Small intestine (tissue), 7 donors: Measurements from ENCODE around the gene CCDC18. TPM values are rescaled to one million over a fixed set of nuclear protein-coding genes. Genes with fewer than 3 reads are reported as not detected.
"Not testable (repeated sequence)": the region's sequence is repeated elsewhere in the genome, so short reads cannot be mapped to it uniquely, and the experiment has no call there.

Source experiments
- DNase-seq, 2 donors: peaks; one replicate each; pipeline versions ENCODE4 v3.0.0 to v3.0.0-alpha.2; 2013
- FAIRE-seq: peaks from 2 replicates; lab custom pipeline; 2012; peaks lifted over from hg19 to GRCh38; lab: Jason Lieb, UNC
- H3K27ac ChIP-seq, 3 donors: one replicate each; pipeline ENCODE4 v1.5.1; 2013; ENCODE audit warnings: low read length in 2 of 3, mild to moderate bottlenecking in 2 of 3, control low read depth in 1 of 3, inconsistent platforms in 1 of 3, low read depth in 1 of 3, moderate library complexity in 1 of 3
- H3K27me3 ChIP-seq, 3 donors: one replicate each; pipeline ENCODE4 v1.6.1; 2013; ENCODE audit warnings: low read length in 3 of 3, inconsistent platforms in 1 of 3; ENCODE audit not compliant: control insufficient read depth in 3 of 3, insufficient read depth in 3 of 3
- H3K36me3 ChIP-seq, 3 donors: one replicate each; pipeline ENCODE4 v1.6.1; 2013; ENCODE audit warnings: low read length in 3 of 3, inconsistent platforms in 1 of 3, low read depth in 1 of 3, mild to moderate bottlenecking in 1 of 3, moderate library complexity in 1 of 3; ENCODE audit not compliant: control insufficient read depth in 3 of 3, insufficient read depth in 2 of 3
- H3K4me1 ChIP-seq, 3 donors: one replicate each; pipeline ENCODE4 v1.6.1; 2013; ENCODE audit warnings: low read length in 2 of 3, inconsistent platforms in 1 of 3, low read depth in 1 of 3, mild to moderate bottlenecking in 1 of 3, moderate library complexity in 1 of 3; ENCODE audit not compliant: control insufficient read depth in 3 of 3, insufficient read depth in 2 of 3
- H3K4me3 ChIP-seq, 3 donors: one replicate each; pipeline ENCODE4 v1.5.1; 2013; ENCODE audit warnings: low read length in 3 of 3, control low read depth in 1 of 3, inconsistent platforms in 1 of 3, low read depth in 1 of 3, mild to moderate bottlenecking in 1 of 3, moderate library complexity in 1 of 3
- H3K9me3 ChIP-seq, 2 donors: one replicate each; pipeline ENCODE4 v1.6.1; 2013; ENCODE audit warnings: low read depth in 1 of 2, low read length in 1 of 2; ENCODE audit not compliant: control insufficient read depth in 2 of 2, insufficient read depth in 1 of 2
- WGBS, 3 donors: extraction: QIAGEN DNeasy Blood & Tissue Kit; methylation state at CpG; one replicate each; pipeline ENCODE4 v1.1.7; 2013; 5-methylcytosine and 5-hydroxymethylcytosine counted together
- polyA plus RNA-seq, 4 donors: library from polyadenylated mRNA; stranded (reverse) in 3 of 4; unstranded in 1 of 4; fragments of 200-250 nt in 3 of 4; fragments of 120-200 nt in 1 of 4; gene quantifications; one replicate each; pipeline versions ENCODE4 v1.2.1 to v1.2.3, GENCODE V29; 2013
- donor health status: healthy with polysubstance abuse.
- donor health status: control.
- donor health status: control.
- donor health status: Bipolar disorder and iron deficiency.
- donor health status: healthy.

Gene CCDC18
- polyA plus RNA-seq, 4 donors: 1.4 to 6.4 (median 4.3) TPM

DNA sequence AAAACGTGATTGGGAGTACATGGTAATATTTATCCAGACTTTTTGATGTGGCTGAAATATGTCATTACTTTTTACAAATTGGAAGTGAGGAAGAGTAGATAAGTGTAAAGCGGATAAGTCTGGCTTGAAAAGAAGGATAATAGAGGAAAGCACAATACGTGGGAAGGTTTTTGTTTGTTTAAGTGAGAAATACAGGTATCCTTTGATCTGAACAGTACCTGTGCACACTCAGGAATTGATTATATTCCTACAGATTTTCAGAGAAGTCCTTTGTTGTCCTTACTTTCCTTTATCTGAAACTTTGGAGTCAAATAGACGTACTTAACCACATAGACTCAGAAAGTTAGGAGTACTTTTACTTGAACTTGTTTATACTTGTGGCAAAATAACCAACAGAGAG is 20.2 kb downstream of the CCDC18 start:
- H3K36me3 ChIP-seq: peaks cover 0 to 14% (median 0%) of the 10 kb centered on the region in 3 donors
- no peaks in the 10 kb centered on the region for H3K4me1 ChIP-seq
- DNase-seq: no peak
- no peaks in the 10 kb centered on the region for H3K9me3 ChIP-seq
- H3K27me3 ChIP-seq: no peaks in the 10 kb centered on the region
- WGBS, 3 donors: 87 to 89% (median 88%) methylated on average over 4 of the region's 4 CpGs
- no peak overlapping the region for H3K27ac ChIP-seq
- H3K4me3 ChIP-seq: no peak overlapping the region
- FAIRE-seq: no peak

DNA sequence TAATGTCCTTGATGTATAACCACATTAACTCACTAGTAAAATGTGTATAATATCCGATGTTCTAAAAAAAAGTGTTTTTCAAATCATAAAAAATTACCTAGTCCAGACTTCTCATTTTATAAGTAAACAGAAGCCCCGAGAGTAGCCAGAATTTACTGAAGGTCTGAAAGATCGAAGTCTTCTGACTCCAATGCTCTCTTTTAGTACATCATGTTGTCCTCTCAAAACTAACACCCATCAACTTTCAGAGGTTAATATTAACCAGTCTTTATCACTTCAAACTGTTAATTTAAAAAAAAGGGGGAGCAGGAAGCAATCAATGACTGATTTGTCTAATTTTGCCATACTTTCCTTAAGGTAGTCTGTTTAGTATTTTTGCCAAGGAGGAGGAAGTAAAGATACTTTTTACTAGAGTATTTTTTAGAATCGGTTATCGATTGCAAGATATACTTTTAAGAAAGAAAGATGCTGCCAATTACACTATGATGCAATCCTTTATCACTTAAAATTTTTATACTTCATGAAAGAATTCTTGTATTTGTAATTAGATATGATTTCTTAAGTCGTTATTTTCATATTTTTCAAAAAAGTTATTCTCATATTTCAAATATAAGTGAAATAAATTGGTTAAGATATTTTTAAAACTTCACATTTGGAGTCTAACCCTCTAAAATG is 25.5 kb downstream of the CCDC18 start:
- Histone ChIP-seq H3K27ac (no peak overlapping the region), H3K27me3 (no peaks in the 10 kb centered on the region), H3K9me3 (no peaks in the 10 kb centered on the region), H3K4me3 (no peak overlapping the region), H3K36me3 (peaks cover 0 to 2% (median 0%) of the 10 kb centered on the region in 3 donors), H3K4me1 (no peaks in the 10 kb centered on the region)
- no peak for DNase-seq
- no peak for FAIRE-seq
- 54 to 77% (median 63%) methylated on average over 6 of the region's 6 CpGs for WGBS, 3 donors

DNA sequence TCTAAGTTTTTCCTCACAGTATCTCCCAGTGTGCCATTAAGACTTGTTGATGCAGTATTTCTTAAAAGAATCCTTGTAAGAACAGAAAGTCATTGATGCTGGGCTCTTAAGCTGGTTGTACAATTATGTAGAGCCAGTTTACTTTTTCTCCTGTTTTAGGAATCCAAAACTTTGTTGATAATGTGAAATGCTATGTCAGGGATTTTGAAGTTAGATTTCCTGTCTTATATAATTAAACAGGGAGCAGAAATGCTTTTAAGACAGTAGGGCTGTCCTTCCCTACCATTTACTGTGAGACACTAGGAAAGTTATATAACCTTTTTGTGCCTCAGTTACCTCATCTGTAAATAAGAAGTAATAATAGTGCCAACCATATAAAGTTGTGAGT is 26.0 kb downstream of the CCDC18 start:
- no peaks in the 10 kb centered on the region for H3K4me1 ChIP-seq
- DNase-seq: no peak
- FAIRE-seq: no peak
- no peaks in the 10 kb centered on the region for H3K9me3 ChIP-seq
- H3K27me3 ChIP-seq: no peaks in the 10 kb centered on the region
- H3K27ac ChIP-seq: no peak overlapping the region
- no peak overlapping the region for H3K4me3 ChIP-seq
- H3K36me3 ChIP-seq: peaks cover 0 to 2% (median 0%) of the 10 kb centered on the region in 3 donors

DNA sequence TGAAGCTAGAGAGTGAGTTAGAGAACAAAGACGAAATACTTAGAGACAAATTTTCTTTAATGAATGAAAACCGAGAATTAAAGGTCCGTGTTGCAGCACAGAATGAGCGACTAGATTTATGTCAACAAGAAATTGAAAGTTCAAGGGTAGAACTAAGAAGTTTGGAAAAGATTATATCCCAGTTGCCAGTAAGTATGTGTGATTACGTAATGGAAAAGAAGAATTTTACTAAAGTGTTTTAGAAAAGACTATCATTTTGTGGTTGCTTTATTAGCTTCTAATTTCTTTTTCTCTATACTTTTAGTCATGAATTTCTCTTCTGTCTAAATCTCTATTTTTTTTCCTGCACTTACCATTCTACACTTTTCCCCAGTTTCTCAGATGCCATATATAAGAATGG is 26.7 kb downstream of the CCDC18 start:
- H3K9me3 ChIP-seq: no peaks in the 10 kb centered on the region
- no peak overlapping the region for H3K27ac ChIP-seq
- DNase-seq (no peak), FAIRE-seq (peak; percentile 47)
- no peaks in the 10 kb centered on the region for H3K27me3 ChIP-seq
- H3K4me1 ChIP-seq: no peaks in the 10 kb centered on the region
- WGBS, 3 donors: 89 to 95% (median 93%) methylated on average over 5 of the region's 5 CpGs
- peaks cover 0 to 2% (median 0%) of the 10 kb centered on the region in 3 donors for H3K36me3 ChIP-seq
- H3K4me3 ChIP-seq: no peak overlapping the region

DNA sequence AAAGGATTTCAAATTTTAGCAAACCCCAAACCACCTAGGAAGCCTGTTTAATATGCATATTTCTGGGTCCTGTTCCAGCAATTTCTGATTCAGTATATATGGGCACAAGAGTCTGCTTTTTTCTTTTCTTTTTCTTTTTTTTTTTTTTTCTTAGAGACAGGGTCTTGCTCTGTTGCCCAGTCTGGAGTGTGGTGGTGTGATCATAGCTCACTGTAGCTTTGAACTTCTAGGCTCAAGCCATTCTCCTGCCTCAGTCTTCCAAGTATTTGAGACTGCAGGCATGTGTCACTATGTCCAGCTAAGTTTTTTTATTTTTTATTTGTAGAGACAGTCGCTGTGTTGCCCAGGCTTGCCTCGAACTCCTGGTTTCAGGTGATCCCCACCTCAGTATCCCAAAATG is 34.8 kb downstream of the CCDC18 start:
- H3K9me3 ChIP-seq: no peaks in the 10 kb centered on the region
- DNase-seq: no peak
- H3K4me3 ChIP-seq: no peak overlapping the region
- peaks cover 0 to 3% (median 0%) of the 10 kb centered on the region in 3 donors for H3K36me3 ChIP-seq
- no peaks in the 10 kb centered on the region for H3K27me3 ChIP-seq
- FAIRE-seq: no peak
- H3K27ac ChIP-seq: no peak overlapping the region
- no peaks in the 10 kb centered on the region for H3K4me1 ChIP-seq
- WGBS, 3 donors: 95 to 100% (median 97%) methylated on average over 2 of the region's 2 CpGs

DNA sequence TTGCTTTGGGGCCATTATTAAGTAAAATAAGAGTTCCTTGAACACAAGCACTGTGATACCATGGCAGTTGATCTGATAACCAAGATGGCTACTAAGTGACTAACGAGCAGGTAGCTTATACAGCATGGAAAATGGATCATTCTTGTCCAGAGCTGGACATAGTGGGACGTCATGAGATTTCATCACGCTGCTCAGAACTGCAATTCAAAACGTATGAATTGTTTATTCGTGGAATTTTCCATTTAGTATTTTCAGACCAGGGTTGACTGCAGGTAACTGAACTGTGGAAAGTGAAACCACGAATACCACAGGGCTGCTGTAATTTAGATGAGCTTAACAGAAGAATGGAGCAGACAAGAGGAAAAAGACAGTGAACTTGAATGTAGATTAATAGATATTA is 38.9 kb downstream of the CCDC18 start:
- Histone ChIP-seq H3K9me3 (no peaks in the 10 kb centered on the region), H3K4me1 (no peaks in the 10 kb centered on the region), H3K4me3 (no peak overlapping the region), H3K27ac (no peak overlapping the region), H3K27me3 (no peaks in the 10 kb centered on the region), H3K36me3 (peaks cover 0 to 3% (median 0%) of the 10 kb centered on the region in 3 donors)
- no peak for FAIRE-seq
- WGBS, 3 donors: 70 to 75% (median 72%) methylated on average over 6 of the region's 6 CpGs
- no peak for DNase-seq

GRCh38 chr1:93220716-93221115 is 40.2 kb downstream of the CCDC18 start:
- 90 to 98% (median 98%) methylated on average over 5 of the region's 5 CpGs for WGBS, 3 donors
- not testable (repeated sequence) for FAIRE-seq, H3K27ac ChIP-seq, H3K4me3 ChIP-seq, H3K27me3 ChIP-seq, H3K36me3 ChIP-seq, H3K9me3 ChIP-seq, DNase-seq, H3K4me1 ChIP-seq

- Histone ChIP-seq H3K36me3 (peaks cover 0 to 3% (median 0%) of the 10 kb centered on the region in 3 donors), H3K27me3 (no peaks in the 10 kb centered on the region), H3K9me3 (no peaks in the 10 kb centered on the region), H3K4me1 (no peaks in the 10 kb centered on the region), H3K27ac (no peak overlapping the region), H3K4me3 (no peak overlapping the region)
- 83 to 91% (median 85%) methylated on average over 3 of the region's 3 CpGs for WGBS, 3 donors
- DNase-seq (peak in 1 of 2 donors; percentile 17), FAIRE-seq (no peak)
Measured at GRCh38 chr1:93221913-93222312, 41.4 kb downstream of the CCDC18 start.
